MM.1S (cell line): ENCODE data around the gene TAF1.
"Not testable (repeated sequence)": the region's sequence is repeated elsewhere in the genome, so short reads cannot be mapped to it uniquely, and the experiment has no call there.

Source experiments
- DNase-seq: peaks from one replicate; pipeline ENCODE4 v3.0.0-alpha.2; 2015
- H2AFZ ChIP-seq: fragments of 300-600 bp; sonication (generic); 2 replicates; pipeline ENCODE4 v1.6.0; 2016; ENCODE audit warnings: antibody characterized with exemption, low read length
- H3F3A ChIP-seq: fragments of 300-600 bp; sonication (generic); 2 replicates; pipeline ENCODE4 v1.6.1; 2016; ENCODE audit warnings: mild to moderate bottlenecking, antibody characterized with exemption, low read length, moderate library complexity, mixed read lengths; ENCODE audit not compliant: insufficient read depth
- H3K27ac ChIP-seq: fragments of 300-600 bp; sonication (generic); 2 replicates; pipeline ENCODE4 v1.5.1; 2016; ENCODE audit warnings: mild to moderate bottlenecking, low read length
- H3K27me3 ChIP-seq: fragments of 300-600 bp; sonication (generic); replicated peaks from 2 replicates; pipeline ENCODE4 v1.6.0; 2016; ENCODE audit warnings: low read length; ENCODE audit not compliant: insufficient read depth
- H3K36me3 ChIP-seq: fragments of 300-600 bp; sonication (generic); replicated peaks from 2 replicates; pipeline ENCODE4 v1.6.1; 2016; ENCODE audit warnings: mild to moderate bottlenecking, low read length, mixed read lengths; ENCODE audit not compliant: insufficient read depth
- H3K4me1 ChIP-seq: fragments of 300-600 bp; sonication (generic); 2 replicates; pipeline ENCODE4 v1.6.1; 2016; ENCODE audit warnings: low read length, mixed read lengths
- H3K4me2 ChIP-seq: fragments of 300-600 bp; sonication (generic); 2 replicates; pipeline ENCODE4 v1.6.0; 2016; ENCODE audit warnings: low read depth, low read length
- H3K4me3 ChIP-seq: fragments of 300-600 bp; sonication (generic); 2 replicates; pipeline ENCODE4 v1.5.1; 2016; ENCODE audit warnings: low read length, mixed read lengths
- H3K79me2 ChIP-seq: fragments of 300-600 bp; sonication (generic); 2 replicates; pipeline ENCODE4 v1.6.1; 2016; ENCODE audit warnings: mixed run types, low read length, mixed read lengths
- H3K9ac ChIP-seq: fragments of 300-600 bp; sonication (generic); 2 replicates; pipeline ENCODE4 v1.6.1; 2016; ENCODE audit warnings: low read length, mixed read lengths
- H3K9me2 ChIP-seq: fragments of 300-600 bp; sonication (generic); replicated peaks from 2 replicates; pipeline ENCODE4 v1.6.1; 2016; ENCODE audit warnings: mild to moderate bottlenecking, low read length, mixed read lengths; ENCODE audit not compliant: insufficient read depth
- H3K9me3 ChIP-seq: fragments of 300-600 bp; sonication (generic); replicated peaks from 2 replicates; pipeline ENCODE4 v1.6.1; 2016; ENCODE audit warnings: mild to moderate bottlenecking, low read length, mixed read lengths; ENCODE audit not compliant: insufficient read depth
- H4K20me1 ChIP-seq: fragments of 300-600 bp; sonication (generic); 2 replicates; pipeline ENCODE4 v1.6.1; 2016; ENCODE audit warnings: mild to moderate bottlenecking, low read length, moderate library complexity, mixed read lengths; ENCODE audit not compliant: insufficient read depth
- EZH2 ChIP-seq: fragments of 300-600 bp; sonication (generic); optimal IDR thresholded peaks from 2 replicates; pipeline ENCODE3; 2017; ENCODE audit warnings: low read depth, mild to moderate bottlenecking, antibody characterized with exemption, low read length, mixed read lengths
- EZH2phosphoT487 ChIP-seq: fragments of 300-600 bp; sonication (generic); IDR thresholded peaks from 2 replicates; pipeline ENCODE4 v1.6.1; 2018; ENCODE audit warnings: antibody characterized with exemption, low read length
- TF ChIP-seq, protein P1 (sequence below): fragments of 300-600 bp; sonication (generic); IDR thresholded peaks from 2 replicates; pipeline ENCODE4 v1.5.1; 2016; ENCODE audit warnings: antibody characterized with exemption, low read length, mixed read lengths

Gene TAF1

DNA sequence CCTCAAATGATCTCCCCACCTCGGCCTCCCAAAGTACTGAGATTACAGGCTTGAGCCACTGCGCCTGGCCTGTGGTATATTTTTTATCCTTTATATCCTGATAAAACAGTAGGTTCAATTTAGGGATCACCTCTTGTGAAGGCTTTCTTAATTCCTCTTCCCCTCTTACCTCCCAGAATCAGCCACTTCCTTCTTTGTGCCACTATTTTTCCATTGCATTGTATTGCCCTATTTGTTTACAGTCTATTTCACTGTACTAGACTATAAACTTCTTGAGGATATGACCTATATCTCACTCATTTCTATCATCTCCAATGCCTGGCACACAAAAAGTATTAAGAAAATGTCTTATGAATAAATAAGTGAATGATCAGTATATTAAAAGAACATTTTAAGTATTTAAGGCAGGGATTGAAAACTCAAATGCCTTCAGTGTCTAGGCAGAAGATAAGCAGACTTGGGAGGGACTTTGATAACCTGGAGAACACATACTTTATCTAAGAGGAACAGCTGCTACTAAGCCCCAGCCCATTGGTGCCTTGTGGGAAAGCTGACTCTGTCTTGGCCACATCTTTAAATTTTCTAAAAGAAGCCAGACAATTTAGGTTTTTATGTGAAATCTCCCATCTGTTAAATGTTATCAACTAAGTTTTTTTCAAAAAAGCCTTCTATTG, 84.4 kb downstream of the TAF1 start:
- no peaks in the 10 kb centered on the region for H3K36me3 ChIP-seq
- H3K9ac ChIP-seq: no peak overlapping the region
- no peak overlapping the region for H3K4me3 ChIP-seq
- H3K9me3 ChIP-seq: no peaks in the 10 kb centered on the region
- H4K20me1 ChIP-seq: no peaks in the 10 kb centered on the region
- H3K27me3 ChIP-seq: no peaks in the 10 kb centered on the region
- H3K9me2 ChIP-seq: no peaks in the 10 kb centered on the region
- no peak overlapping the region for H3K27ac ChIP-seq
- no peak overlapping the region for H3K4me2 ChIP-seq
- H3F3A ChIP-seq: no peaks in the 10 kb centered on the region
- no peak overlapping the region for H2AFZ ChIP-seq
- no peaks in the 10 kb centered on the region for H3K79me2 ChIP-seq
- DNase-seq: no peak
- TF ChIP-seq EZH2 (no peak), EZH2phosphoT487 (no peak)
- TF ChIP-seq, protein P1, sequence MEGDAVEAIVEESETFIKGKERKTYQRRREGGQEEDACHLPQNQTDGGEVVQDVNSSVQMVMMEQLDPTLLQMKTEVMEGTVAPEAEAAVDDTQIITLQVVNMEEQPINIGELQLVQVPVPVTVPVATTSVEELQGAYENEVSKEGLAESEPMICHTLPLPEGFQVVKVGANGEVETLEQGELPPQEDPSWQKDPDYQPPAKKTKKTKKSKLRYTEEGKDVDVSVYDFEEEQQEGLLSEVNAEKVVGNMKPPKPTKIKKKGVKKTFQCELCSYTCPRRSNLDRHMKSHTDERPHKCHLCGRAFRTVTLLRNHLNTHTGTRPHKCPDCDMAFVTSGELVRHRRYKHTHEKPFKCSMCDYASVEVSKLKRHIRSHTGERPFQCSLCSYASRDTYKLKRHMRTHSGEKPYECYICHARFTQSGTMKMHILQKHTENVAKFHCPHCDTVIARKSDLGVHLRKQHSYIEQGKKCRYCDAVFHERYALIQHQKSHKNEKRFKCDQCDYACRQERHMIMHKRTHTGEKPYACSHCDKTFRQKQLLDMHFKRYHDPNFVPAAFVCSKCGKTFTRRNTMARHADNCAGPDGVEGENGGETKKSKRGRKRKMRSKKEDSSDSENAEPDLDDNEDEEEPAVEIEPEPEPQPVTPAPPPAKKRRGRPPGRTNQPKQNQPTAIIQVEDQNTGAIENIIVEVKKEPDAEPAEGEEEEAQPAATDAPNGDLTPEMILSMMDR: no peak
- no peaks in the 10 kb centered on the region for H3K4me1 ChIP-seq

GRCh38 chrX:71451518-71451917, 85.4 kb downstream of the TAF1 start:
- H3K9ac ChIP-seq, H3K9me3 ChIP-seq, H4K20me1 ChIP-seq, H3K4me2 ChIP-seq, H3K27me3 ChIP-seq, H3K79me2 ChIP-seq, DNase-seq, H3K4me1 ChIP-seq, H2AFZ ChIP-seq, H3F3A ChIP-seq, H3K27ac ChIP-seq, H3K4me3 ChIP-seq, H3K9me2 ChIP-seq, H3K36me3 ChIP-seq: not testable (repeated sequence)

- no peaks in the 10 kb centered on the region for H3K36me3 ChIP-seq
- no peak overlapping the region for H3K9ac ChIP-seq
- no peak overlapping the region for H3K4me2 ChIP-seq
- DNase-seq: no peak
- no peak overlapping the region for H2AFZ ChIP-seq
- no peaks in the 10 kb centered on the region for H3K27me3 ChIP-seq
- no peak for TF ChIP-seq EZH2
- TF ChIP-seq, protein P1: no peak
- TF ChIP-seq EZH2phosphoT487: no peak
- H3K4me3 ChIP-seq: no peak overlapping the region
- H3F3A ChIP-seq: no peaks in the 10 kb centered on the region
- no peaks in the 10 kb centered on the region for H3K9me2 ChIP-seq
- H3K9me3 ChIP-seq: no peaks in the 10 kb centered on the region
- H3K79me2 ChIP-seq: no peaks in the 10 kb centered on the region
- H3K4me1 ChIP-seq: no peaks in the 10 kb centered on the region
- H3K27ac ChIP-seq: no peak overlapping the region
- no peaks in the 10 kb centered on the region for H4K20me1 ChIP-seq
Observed at GRCh38 chrX:71453056-71453455, 86.9 kb downstream of the TAF1 start.

DNA sequence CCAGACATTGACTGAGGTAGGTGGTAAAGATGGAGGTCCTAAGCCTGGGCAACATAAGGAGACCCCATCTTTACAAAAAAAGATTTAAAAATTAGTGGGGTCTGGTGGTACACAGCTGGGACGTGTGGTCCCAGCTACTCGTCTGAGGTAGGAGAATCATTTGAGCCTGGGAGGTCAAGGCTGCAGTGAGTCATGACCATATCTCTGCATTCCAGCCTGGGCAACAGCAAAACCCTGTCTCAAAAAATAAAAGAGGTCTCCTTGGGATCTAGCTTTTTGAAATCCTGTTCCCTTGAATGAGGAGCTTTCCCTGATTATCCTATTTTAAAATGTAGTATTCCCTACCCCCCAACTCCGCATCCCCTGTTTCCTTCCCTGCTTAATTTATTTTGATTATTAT, 88.1 kb downstream of the TAF1 start:
- H3K9me2 ChIP-seq: no peaks in the 10 kb centered on the region
- no peaks in the 10 kb centered on the region for H3K36me3 ChIP-seq
- no peak overlapping the region for H3K9ac ChIP-seq
- H3K27ac ChIP-seq: no peak overlapping the region
- H2AFZ ChIP-seq: no peak overlapping the region
- H3F3A ChIP-seq: no peaks in the 10 kb centered on the region
- no peak for DNase-seq
- no peaks in the 10 kb centered on the region for H4K20me1 ChIP-seq
- no peaks in the 10 kb centered on the region for H3K4me1 ChIP-seq
- TF ChIP-seq EZH2phosphoT487: no peak
- no peak for TF ChIP-seq EZH2
- TF ChIP-seq, protein P1: no peak
- no peaks in the 10 kb centered on the region for H3K27me3 ChIP-seq
- H3K4me2 ChIP-seq: no peak overlapping the region
- no peaks in the 10 kb centered on the region for H3K79me2 ChIP-seq
- H3K4me3 ChIP-seq: no peak overlapping the region
- H3K9me3 ChIP-seq: no peaks in the 10 kb centered on the region
